K562 (cell line): Measurements from ENCODE around the gene RPH3AL. TPM values are rescaled to one million over a fixed set of nuclear protein-coding genes. Genes with fewer than 3 reads are reported as not detected.

Experiments used
- ATAC-seq: fragments of 200-7000 bp; cut with Tn5 transposase; 3 replicates; pipeline ENCODE4 v1.9.1; 2020; ENCODE audit warnings: moderate library complexity
- BruUV-seq: library from RNA; stranded (reverse); fragments of 400-500 nt; replicated peaks from 2 replicates; lab custom pipeline; 2021; lab: Mats Ljungman, UMichigan
- CTCF ChIA-PET: fragments of 300-600 bp; formaldehyde crosslinking; extraction: SDS; loops from one replicate; lab custom pipeline; 2021; ENCODE audit warnings: low intra/inter-chr PET ratio; lab: Yijun Ruan, JAX
- POLR2A ChIA-PET: fragments of 300-600, 350-650 bp; sonication (Branson Sonifier 250); formaldehyde crosslinking; extraction: SDS; loops from one replicate; lab custom pipeline; 2021; ENCODE audit warnings: antibody characterized with exemption, inconsistent platforms; lab: Yijun Ruan, JAX
- DNase-seq, 4 experiments: peaks; one replicate each; pipeline versions ENCODE4 v3.0.0 to v3.0.0-alpha.2; 2011 to 2018; ENCODE audit warnings: low spot score in 3 of 4, mixed read lengths in 3 of 4; ENCODE audit errors: extremely low read depth in 1 of 4
- FAIRE-seq: peaks from 2 replicates; lab custom pipeline; 2011; peaks lifted over from hg19 to GRCh38; lab: Jason Lieb, UNC
- H2AFZ ChIP-seq: 2 replicates; pipeline ENCODE4 v1.6.0; 2011; ENCODE audit warnings: low read depth, low read length, control low read depth, inconsistent platforms
- H3K27ac ChIP-seq: fragments of 200-600 bp; 3 replicates; pipeline ENCODE4 v1.8.0; 2011; ENCODE audit warnings: low read depth, mild to moderate bottlenecking, control low read depth, inconsistent platforms, low read length, moderate library complexity, mixed read lengths; ENCODE audit errors: extremely low read depth
- H3K27me3 ChIP-seq, 2 experiments: fragments of 300-600 bp in 1 of 2; 2 replicates in 1 of 2; 3 replicates in 1 of 2; pipeline versions ENCODE4 v1.6.0 to v1.8.0; 2011; ENCODE audit warnings: inconsistent platforms in 2 of 2, low read length in 2 of 2, mild to moderate bottlenecking in 1 of 2, mixed read lengths in 1 of 2, moderate library complexity in 1 of 2; ENCODE audit not compliant: control insufficient read depth in 2 of 2, insufficient read depth in 2 of 2
- H3K36me3 ChIP-seq: fragments of 300-600 bp; 3 replicates; pipeline ENCODE4 v1.8.0; 2011; ENCODE audit warnings: mild to moderate bottlenecking, low read length, inconsistent platforms; ENCODE audit not compliant: control insufficient read depth, insufficient read depth
- H3K4me1 ChIP-seq, 2 experiments: fragments of 200-600 bp in 1 of 2; replicated peaks in 1 of 2; 2 replicates in 1 of 2; 3 replicates in 1 of 2; pipeline versions ENCODE4 v1.5.1 to v1.8.0; 2011; ENCODE audit warnings: inconsistent platforms in 2 of 2, low read length in 2 of 2, mild to moderate bottlenecking in 1 of 2, mixed read lengths in 1 of 2, moderate library complexity in 1 of 2; ENCODE audit not compliant: control insufficient read depth in 2 of 2, insufficient read depth in 2 of 2
- H3K4me2 ChIP-seq: 2 replicates; pipeline ENCODE4 v1.6.1; 2011; ENCODE audit warnings: low read length, control low read depth, inconsistent platforms, mixed read lengths; ENCODE audit not compliant: insufficient read depth
- H3K4me3 ChIP-seq: fragments of 200-600 bp; sonication (generic), shearing (Covaris generic); 2 replicates; pipeline ENCODE4 v1.5.1; 2016; ENCODE audit warnings: control low read depth, inconsistent platforms
- H3K79me2 ChIP-seq: fragments of 200-600 bp; 3 replicates; pipeline ENCODE4 v1.8.0; 2011; ENCODE audit warnings: low read length, inconsistent platforms; ENCODE audit not compliant: control insufficient read depth, insufficient read depth
- H3K9ac ChIP-seq, 2 experiments: 2 replicates each; pipeline versions ENCODE4 v1.6.0 to v1.6.1; 2011; ENCODE audit warnings: low read depth in 2 of 2, low read length in 2 of 2, control low read depth in 1 of 2, inconsistent platforms in 1 of 2, mild to moderate bottlenecking in 1 of 2, mixed read lengths in 1 of 2; ENCODE audit not compliant: insufficient read depth in 1 of 2
- H3K9me1 ChIP-seq: one replicate; pipeline ENCODE4 v1.6.0; 2011; ENCODE audit warnings: inconsistent platforms, mild to moderate bottlenecking, low read length, moderate library complexity; ENCODE audit not compliant: control insufficient read depth, insufficient read depth
- H3K9me3 ChIP-seq: replicated peaks from 2 replicates; pipeline ENCODE4 v1.5.1; 2011; ENCODE audit warnings: low read depth, low read length, inconsistent platforms; ENCODE audit not compliant: control insufficient read depth, insufficient read depth
- H4K20me1 ChIP-seq: replicated peaks from 2 replicates; pipeline ENCODE4 v1.6.1; 2011; ENCODE audit warnings: low read length, inconsistent platforms, mixed read lengths; ENCODE audit not compliant: control insufficient read depth, insufficient read depth
- FOXK2 ChIP-seq, 2 experiments: fragments of 450-650 bp; IDR thresholded peaks in 1 of 2; conservative IDR thresholded peaks in 1 of 2; 2 replicates each; pipeline ENCODE4 v1.6.1; 2016; ENCODE audit warnings: low read depth in 2 of 2, mild to moderate bottlenecking in 1 of 2
- PBX2 ChIP-seq, 2 experiments: IDR thresholded peaks in 1 of 2; conservative IDR thresholded peaks in 1 of 2; 2 replicates each; pipeline ENCODE4 v1.6.1; 2016; ENCODE audit warnings: low read depth in 2 of 2, mild to moderate bottlenecking in 1 of 2, missing compliant biosample characterization in 1 of 2, missing genetic modification characterization in 1 of 2, moderate library complexity in 1 of 2
- WGBS: fragments of 100-300 bp; shearing (Covaris generic); methylation state at CpG from one replicate; pipeline ENCODE4 v1.1.6; 2016; ENCODE audit warnings: low coverage, mixed read lengths; ENCODE audit not compliant: insufficient coverage; ENCODE audit errors: missing lambda C conversion rate; 5-methylcytosine and 5-hydroxymethylcytosine counted together
- in situ Hi-C: fragments of 300-500 bp; cut with MboI; formaldehyde crosslinking; loops from 4 replicates; pipeline ENCODE4 v1.15.0; 2018; ENCODE audit warnings: inconsistent platforms, mixed read lengths
- intact Hi-C: fragments of 100-400 bp; cut with micrococcal nuclease; formaldehyde crosslinking; loops from 2 replicates; pipeline ENCODE4 v1.14.2; 2022
- polyA plus RNA-seq, 8 experiments: library from polyadenylated mRNA; depleted of rRNA in 4 of 8; stranded (reverse) in 5 of 8; unstranded in 3 of 8; fragments of >200 nt; fragmentation: Nextera tagmentation in 2 of 8; fragmentation: Illumina TruSeq in 1 of 8; extraction: Ambion mirVana in 2 of 8; extraction: Trizol in 1 of 8; gene quantifications; 2 replicates each; pipeline versions ENCODE4 v1.2.1 to v1.2.3, GENCODE V29; 2011 to 2014; ENCODE audit warnings: inconsistent platforms in 1 of 8, missing spikeins in 1 of 8
- total RNA-seq, 7 experiments: library from RNA; depleted of rRNA in 6 of 7; stranded (reverse); fragments of >200 nt in 6 of 7; fragmentation: Illumina TruSeq in 2 of 7; extraction: Trizol in 2 of 7; gene quantifications; 2 replicates each; pipeline versions ENCODE4 v1.2.1 to v1.2.3, GENCODE V29; 2011 to 2021; ENCODE audit warnings: low replicate concordance in 1 of 7

RPH3AL gene
- total and polyA plus RNA-seq, 9 of the 15 experiments (the other 6 are each of a cell fraction or from before 2014, with no cell fraction given) = 0.18 to 1.7 (median 0.39) TPM

GRCh38 chr17:193841-194806 lies 158.5 kb downstream of the RPH3AL start:
- intact Hi-C loops (no loop called here), in situ Hi-C loops (no loop called here)
- Histone ChIP-seq H2AFZ (no peak overlapping the region), H3K4me1 (no peaks in the 10 kb centered on the region), H3K9me1 (no peaks in the 10 kb centered on the region), H3K79me2 (no peaks in the 10 kb centered on the region), H3K27ac (no peak overlapping the region), H3K4me2 (no peak overlapping the region), H3K36me3 (no peaks in the 10 kb centered on the region), H4K20me1 (no peaks in the 10 kb centered on the region), H3K9ac (no peak overlapping the region), H3K4me3 (no peak overlapping the region), H3K27me3 (peaks cover 0 to 16% of the 10 kb centered on the region in 2 experiments; a peak in 2 of 5 replicates), H3K9me3 (no peaks in the 10 kb centered on the region)
- no peak for DNase-seq
- FAIRE-seq = no peak
- TF ChIP-seq FOXK2 (conservative IDR thresholded peaks at IDR 0.05 in 1 of 2, IDR thresholded peaks at IDR 0.05 in 1 of 2; ENCODE audit: low read depth in 2 of 2) (no peak), PBX2 (CRISPR knock-in tag; IDR thresholded peaks at IDR 0.05; ENCODE audit: low read depth) (no peak), PBX2 (tag; conservative IDR thresholded peaks at IDR 0.05; ENCODE audit: low read depth) (0 out of 2 replicates have a peak, but pooled peaks have one; percentile 23)
- no peak for ATAC-seq
- 0% methylated on average over 16 of the region's 31 CpGs for WGBS
- ChIA-PET CTCF (no interaction called here), POLR2A (no interaction called here)
- BruUV-seq = no TSS peak
